NCI-H2029 (cell line): Measurements from ENCODE around the gene DNAH5.
"Not testable (repeated sequence)": the region's sequence is repeated elsewhere in the genome, so short reads cannot be mapped to it uniquely, and the experiment has no call there.

Experiments
- DNase-seq: peaks from one replicate; lab custom pipeline; 2025; lab: John Stamatoyannopoulos, UW

DNAH5 gene

DNA sequence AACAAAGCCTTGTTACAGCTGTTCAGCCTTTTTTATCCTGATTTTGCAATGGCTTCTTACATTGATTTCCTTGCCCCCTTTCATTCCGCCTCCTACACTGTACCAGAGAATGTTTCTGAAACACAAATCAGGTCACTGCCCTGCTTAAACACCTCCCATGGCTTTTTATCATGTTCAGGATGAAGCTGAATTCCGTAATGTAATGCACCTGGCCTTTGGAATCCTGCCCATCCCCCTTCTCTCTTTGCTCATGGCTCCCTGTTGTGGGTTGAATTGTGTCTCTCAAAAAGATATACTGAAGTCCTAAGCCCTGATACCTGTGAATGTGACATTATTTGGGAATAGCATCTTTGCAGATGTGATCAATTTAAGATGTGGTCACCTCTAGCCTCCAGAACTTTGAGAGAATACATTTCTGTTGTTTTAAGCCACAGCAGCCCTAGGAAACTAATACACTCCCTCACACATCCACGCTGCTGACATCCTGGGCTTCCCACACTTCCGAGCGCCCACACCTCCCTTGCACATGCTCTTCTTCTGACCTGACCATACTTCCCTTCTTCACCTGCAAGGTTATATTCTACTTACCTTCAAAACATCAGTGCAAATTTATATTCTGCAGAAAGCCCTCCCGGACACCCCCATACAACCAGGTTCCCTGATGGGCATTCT, 101.2 kb downstream of the DNAH5 start:
- DNase-seq, result no peak

DNA sequence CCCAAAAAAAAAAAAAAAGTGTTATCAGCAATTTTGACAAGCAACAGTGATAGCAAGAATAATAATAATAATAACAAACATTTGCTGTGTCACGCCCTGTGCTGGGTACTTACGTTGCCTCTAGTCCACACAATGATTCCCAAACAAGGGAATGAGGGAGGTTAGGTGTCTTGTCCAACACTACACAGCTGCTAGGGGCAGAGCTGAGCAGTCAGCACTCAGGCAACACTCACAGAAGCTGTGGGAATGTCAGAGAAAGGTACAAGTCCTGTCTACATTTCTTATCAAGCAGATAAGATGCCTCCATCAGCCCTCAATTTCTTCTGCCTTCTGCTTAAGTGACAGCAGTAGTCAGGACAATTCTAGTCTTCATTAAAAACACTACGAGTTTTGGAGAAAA, 111.0 kb downstream of the DNAH5 start:
- DNase-seq, result no peak

DNA sequence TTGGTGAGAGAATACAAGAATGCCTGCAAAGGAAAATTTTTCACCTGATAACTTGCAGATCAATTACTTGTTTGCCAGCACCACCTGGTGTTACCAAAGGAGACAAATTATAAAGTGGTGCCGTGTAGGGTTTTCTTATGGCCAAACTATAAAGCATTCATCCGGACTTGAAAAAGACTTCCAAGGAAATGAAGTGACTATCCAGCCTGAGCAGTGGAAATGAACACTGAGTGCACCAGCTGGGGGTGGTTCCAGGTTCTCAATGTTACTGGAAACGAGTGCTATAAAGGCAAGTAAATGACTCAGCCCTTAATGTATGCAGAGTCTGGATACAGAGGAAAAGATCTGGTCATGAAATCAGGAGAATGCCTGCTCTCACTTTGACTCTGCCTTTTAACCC, 113.1 kb downstream of the DNAH5 start:
- DNase-seq, result no peak

DNA sequence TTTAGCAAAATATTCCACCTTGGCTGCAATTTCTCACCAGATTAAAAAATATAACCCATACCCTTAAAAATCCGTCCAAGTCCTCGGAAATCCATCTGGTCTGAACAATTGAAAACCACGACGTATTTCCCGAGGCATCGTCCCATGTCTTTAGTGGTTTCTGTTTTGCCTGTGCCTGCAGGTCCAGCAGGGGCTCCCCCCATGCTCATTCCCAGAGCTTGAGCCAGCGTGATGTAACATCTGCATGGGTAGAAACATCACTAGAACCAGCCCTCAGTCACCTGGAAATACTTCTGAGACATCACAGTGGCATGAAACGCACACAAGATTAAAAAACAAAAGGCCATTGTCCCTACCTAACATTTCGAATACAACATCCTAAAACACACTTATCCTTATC, 114.0 kb downstream of the DNAH5 start:
- DNase-seq, result no peak

DNA sequence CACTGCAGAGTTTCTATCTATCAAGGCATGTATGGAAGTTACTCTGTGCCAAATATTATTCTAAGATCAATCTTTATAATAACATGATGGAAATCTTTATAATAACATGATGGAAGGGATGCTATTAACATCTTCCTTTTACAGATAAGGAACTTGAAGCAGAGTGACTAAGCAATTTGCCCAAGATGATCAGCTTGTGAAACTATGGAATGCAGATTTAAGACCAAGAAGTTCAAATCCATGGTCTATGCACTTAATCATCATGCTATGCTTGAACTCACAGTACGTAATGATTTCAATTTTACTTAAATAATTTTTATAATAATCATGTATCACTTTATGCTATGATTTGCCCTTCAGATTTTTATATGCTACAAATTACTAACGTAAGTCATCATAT, 123.1 kb downstream of the DNAH5 start:
- no peak for DNase-seq

DNA sequence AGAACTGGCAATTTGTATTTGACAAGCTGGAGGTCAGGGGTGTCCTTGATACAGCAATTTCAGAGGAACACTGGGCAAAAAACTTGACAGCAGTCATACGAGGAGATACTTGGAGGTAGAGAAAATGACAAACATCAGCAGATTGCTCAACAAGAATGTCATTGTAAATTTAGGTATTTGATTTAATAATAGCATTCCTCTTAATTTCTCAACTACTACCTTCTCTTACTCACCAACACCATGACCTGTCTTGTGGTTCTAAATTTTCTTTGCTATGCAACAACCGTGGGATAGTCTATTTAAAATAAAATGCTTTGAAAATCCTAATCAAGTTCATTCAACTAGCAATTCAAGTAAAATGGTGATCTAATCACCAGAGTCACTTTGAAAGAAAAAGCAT, 128.4 kb downstream of the DNAH5 start:
- DNase-seq, result no peak

DNA sequence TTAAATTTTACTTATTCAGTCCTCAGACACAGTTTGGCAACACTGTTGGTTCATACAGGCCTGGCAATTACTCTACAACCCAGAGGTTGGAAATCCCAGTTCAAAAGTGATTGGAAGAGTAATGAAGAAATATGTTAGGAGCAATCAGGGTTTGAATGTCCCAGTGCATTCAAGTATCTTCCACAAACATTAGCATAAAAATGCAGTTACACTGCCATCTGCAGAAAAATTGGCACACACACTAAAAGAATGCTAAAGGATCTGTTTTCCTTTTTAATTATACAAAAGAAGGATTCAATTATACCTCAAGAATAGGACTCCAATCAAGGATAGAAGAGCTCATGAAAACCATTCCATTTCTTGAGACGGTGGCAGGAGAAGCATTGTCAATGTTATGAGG, 130.2 kb downstream of the DNAH5 start:
- no peak for DNase-seq

DNA sequence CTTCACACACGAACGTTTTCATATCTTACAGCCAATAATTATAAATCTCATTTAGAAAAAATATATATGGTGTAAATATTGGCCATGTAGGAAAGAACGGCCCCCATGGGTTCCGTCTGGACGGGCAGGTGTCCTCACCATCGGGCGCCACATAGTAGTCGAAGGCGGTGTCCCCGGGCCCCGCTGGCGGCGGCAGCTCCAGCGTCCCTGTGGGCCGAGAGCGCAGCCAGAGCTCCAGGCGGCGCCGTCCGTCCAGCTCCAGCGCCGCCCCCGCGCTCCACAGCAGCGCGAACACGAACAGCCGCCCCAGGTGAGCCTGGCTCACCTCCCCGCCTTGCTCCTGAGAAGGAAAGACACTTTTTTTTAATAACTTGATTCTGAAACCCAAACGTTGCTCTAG, 134.6 kb downstream of the DNAH5 start:
- DNase-seq, result no peak

DNA sequence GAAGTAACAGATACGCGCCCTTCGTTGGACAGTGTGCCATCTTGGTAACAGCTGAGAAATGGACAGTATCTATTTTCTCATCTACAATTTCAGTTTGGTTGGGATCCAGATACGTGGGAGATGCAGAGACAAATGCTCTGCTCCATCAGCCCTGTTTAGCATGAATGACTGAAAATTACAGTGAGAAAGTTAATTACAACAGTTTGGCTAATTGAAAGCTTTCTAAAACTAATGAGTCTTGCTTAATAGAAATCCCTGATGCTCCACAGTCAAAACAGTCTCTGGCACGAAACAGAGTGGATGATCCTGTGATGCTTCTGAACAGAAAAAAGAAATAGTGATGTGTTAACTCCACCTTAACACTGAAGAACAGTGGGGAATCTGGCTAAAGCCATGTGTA, 140.2 kb downstream of the DNAH5 start:
- DNase-seq, result no peak

DNA sequence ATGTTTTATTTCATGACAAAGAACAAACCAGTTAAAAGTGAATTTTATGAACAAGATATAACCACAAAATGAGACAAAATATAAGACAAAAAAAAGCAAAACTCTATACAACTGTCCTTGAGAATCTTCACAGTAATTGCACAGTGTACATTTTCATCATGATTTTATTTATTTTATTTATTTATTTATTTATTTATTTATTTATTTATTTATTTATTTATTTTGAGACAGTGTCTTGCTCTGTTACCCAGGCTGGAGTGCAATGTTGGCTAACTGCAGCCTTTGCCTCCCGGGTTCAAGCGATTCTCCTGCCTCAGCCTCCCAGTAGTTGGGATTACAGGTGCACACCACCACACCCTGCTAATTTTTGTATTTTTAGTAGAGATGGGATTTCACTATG, 145.9 kb downstream of the DNAH5 start:
- DNase-seq, result not testable (repeated sequence)

DNA sequence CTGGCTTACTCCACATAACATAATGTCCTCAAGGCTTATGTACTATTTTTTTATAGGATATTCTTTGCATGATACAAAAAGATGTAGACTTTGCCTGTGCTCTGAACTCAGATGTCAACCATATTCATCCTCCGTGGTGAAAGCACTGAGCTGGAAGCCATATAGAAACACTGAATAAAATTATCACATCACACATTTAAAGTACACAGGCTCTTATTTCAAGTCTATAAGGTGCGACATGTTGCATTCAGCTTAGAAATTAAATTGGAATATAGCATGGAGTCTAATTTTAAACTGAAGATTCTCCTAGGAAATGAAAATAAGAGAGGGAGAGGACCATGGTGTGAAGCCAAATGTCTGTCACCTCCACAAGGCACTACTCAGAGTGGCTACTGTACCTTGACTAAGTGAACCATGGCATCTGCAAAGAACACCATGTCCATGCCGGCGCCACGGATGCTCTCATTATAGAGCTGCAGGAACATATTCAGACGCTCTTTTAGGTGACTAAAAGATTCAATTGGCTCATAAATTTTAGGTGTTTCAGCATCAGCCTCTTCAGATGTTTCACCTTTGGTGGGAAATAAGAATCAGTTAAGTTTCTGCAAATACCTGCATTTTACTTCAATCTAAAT, 158.6 kb downstream of the DNAH5 start:
- no peak for DNase-seq

DNA sequence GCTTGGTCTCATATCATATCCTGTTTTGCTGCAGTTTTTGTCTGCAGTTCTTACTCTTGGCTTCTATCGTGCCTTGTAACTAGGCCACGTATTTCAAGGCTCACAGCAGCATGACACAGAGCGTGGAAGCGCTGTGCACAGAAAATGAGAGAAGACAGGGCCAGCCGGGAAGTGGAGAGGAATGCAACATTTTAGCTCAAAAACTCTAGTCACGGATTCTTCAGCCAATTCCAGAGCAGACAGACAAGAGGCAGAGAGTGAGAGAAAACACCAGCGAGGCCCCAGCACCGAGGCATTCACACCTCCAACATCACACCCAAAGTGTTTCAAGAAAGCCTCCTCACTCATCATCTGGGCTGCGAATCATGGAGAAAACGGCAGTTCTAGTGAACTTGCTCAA, 160.8 kb downstream of the DNAH5 start:
- no peak for DNase-seq

DNA sequence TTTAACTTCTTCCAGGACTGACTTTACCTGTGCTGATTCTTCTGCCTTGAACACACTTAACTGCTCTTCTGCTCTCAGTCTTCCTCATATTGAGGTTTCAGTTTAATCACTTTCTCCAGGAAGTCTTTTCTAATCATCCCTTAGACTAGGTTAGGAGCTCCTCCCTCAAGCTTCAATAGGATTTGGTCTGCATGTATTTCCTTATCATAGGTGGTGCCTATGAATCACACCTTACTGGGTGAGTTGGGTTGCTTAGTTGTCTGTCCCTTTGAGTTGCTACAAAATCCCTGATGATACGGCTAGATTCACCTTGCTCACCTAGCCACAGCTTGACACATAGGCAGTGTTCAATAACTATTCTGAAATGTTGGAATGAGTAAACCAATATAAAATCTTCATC, 164.4 kb downstream of the DNAH5 start:
- no peak for DNase-seq

DNA sequence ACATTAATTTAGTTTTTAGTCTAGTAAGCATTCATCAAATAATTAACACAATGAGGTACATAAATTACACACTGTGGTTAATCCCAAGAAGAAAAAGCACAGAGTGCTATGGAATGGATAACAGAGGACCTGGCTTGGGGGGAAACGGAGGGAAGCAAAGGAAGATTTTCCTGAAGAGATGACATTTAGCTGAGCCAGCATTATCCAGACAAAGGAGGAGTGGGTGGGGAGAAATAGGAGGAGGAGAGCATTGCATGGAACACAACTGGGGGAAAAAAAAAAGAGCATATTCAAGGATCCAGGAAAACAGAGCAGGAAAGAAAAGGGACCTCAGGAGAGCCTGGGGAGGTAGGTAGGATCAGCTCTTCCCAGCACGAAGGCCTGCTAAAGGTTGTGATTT, 170.8 kb downstream of the DNAH5 start:
- no peak for DNase-seq

DNA sequence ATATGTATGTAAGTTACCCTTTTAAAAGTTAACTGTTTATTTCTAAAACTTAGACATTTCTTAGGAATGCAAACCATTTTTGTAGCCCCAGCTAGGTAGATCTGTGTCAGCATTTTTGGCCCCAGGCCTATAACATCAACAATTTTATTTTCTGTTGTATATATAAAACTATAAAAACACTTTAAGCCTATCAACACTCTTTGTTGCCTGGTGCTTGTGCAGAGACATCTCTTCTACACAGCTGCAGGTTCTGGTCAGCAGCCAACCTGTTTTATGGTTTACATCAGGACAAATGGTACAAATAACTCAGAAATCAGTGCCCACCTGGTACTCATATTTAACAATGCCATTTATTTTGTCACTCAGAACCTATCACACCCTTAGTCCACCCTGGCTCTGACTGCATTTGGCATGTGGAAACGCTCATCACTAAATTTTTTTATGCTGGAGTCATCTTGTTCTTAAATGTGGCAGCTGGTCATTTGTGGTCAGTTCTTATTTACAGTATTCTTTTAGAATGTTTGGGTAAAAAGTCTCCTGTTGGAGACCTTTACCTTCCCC, 173.4 kb downstream of the DNAH5 start:
- no peak for DNase-seq

DNA sequence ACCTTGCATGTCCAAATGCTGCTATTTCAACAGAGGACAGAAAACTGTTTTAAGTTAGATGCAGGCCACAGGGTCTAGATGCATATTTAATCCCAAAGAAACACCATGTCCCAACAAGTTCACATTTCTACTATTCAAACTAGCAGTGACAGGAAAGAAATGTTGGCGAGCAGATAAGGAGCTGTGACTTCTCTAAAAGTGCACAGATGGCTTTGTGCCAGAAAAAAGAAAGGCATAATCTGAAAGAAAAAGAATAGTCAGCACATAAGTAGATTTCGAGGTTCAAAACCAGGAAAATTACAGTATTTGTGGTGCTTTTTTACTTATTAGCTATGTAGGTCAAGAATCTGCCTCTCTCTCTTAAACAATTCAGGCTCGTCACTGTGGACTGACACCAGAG, 178.3 kb downstream of the DNAH5 start:
- no peak for DNase-seq

DNA sequence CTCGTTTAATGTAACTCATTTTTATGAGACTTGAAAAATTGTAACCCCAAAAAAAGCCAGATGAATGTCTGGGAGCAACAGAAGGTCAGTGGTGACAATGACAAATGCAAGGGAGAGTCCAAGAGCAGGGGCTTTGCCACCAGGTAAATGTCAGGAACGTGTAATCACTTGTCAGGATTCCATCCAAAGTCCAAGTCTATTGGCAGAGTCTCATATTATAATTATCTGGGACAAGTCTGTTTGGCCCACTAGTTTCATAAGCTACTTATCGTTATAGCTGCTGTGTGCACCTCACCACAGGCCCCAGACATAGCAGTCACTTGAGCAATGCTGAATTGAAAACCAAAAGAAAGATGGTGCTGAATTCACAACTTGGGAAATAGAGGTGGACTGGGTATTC, 180.8 kb downstream of the DNAH5 start:
- no peak for DNase-seq

DNA sequence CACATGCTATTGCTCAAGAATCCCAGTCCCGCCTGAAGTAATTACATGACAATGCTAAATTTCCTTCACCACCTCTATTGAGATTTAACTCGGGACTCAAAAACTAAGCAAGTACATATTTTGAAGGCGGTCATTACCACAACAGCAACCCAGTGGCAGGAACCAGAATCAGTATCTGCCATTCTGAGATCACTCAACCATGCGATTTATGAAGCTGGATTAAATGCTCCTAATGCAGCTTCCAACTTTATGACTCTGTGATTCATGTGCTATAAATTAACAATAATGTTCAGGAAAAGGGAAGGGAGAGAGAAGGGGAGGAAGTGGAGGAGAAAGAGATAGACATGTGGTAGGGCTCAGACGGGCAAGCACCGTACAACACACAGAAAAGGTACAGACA, 194.7 kb downstream of the DNAH5 start:
- DNase-seq, result no peak

DNA sequence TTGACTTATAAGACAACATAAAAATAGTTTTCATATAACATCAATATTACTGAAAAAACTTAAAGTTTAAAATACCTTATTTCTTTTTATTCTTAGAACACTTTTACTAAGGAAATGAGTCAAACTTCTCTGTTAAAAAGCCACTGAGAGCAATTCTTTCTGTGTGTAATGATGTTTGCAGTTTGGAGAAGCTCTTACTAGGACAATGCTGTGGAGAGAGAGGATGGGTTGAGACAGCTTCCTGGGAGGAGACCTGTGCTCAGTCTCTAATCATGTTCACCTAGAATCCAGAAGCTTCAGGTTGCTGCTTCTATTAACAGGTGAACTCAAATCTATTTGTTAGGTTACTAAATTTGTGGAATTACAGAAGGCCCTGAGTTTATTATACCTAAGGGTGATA, 198.5 kb downstream of the DNAH5 start:
- DNase-seq, result no peak

DNA sequence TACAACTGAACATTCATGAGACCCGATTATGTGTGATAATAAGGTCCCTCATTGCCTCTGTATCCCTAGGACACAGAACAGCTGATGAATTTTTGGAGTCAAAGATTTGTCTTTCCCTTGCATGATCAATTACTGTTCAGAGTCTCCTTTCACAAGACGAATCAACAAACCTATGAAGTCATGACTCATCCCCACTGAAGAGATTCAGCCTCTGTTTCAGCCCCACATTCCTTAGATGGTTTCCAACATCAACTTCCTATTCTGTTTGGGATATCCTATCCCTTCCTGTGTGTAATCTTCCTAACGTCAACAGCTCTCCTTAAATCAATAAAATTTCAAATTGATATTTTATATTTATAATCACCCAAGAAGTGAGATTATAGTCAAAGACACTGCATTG, 199.0 kb downstream of the DNAH5 start:
- no peak for DNase-seq

DNA sequence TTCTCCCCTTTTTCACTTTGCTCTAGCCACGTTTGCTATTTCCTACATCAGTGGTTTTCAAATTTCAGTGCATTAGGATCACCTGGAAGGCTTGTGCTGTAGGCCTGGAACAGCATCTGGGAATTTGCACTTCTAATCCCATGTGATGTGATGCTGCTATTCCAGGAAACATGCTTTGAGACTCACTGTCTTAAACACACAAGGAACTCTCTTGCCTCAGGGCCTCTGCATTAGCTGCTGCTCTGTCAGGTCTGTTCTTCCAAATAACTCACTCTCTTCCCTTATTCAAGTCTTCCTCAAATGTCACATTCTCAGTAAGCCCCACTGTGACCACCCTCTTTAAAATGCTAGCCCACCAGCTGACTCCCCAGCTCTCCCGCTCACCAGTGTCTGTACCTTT, 204.0 kb downstream of the DNAH5 start:
- DNase-seq, result no peak

DNA sequence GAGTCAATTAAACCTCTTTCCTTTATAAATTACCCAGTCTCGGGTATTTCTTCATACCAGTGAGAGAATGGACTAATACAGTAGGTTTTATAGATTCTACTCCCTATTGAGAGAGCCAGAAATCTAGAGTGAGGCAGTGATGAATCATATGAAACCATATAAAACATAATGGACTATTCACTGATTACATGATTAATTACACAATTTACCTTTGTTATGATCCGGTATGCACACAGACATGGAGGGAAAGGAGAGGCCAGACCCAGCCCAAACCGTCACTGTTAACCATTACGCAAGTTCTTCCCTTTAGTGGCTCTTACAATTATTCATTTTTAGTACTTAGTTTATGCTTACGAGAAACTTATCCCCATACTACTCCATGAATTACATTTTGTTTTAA, 205.0 kb downstream of the DNAH5 start:
- no peak for DNase-seq

DNA sequence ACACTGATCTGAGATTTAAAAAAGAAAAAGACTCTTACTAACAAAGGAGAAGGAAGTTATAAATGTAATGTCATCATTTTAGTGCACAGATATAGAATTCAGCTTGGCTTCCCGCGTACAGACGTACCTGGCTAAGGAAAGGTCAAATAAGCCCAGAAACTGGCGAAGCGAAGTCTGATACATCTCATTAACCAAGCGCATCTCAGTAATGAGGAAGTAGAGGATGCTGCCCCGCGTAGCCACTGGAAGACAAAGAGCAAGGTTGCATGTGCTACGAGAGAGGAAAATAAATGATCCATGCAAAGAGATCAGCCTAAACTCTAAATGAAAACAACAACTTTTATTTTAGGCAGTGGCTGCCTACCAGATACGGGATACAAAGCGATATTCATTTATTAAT, 208.8 kb downstream of the DNAH5 start:
- DNase-seq, result no peak

DNA sequence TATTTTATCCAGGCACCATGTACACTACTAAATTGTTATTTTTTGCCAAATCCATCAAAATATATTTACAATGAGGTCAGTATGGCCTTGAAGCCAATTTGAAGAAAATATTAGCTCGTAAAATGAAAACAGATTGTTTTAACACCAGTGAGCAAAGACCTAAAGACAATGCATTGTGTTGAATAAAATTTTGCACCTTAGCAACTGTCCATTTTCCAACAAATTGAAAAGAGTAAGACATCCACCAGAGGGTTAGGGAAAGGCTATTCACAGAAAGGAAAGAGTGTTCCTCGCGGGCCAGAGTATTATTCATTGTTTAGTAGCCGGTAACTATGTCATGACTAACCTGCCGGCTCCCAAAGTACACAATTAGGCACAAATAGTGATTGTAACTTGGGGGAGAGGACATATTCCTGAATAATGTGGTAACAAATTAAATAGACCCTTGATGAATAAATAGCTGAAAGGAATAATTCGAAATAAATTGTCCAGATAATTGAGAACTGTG, 213.3 kb downstream of the DNAH5 start:
- no peak for DNase-seq
